Raji (cell line): ENCODE measurements around the gene LDLRAD3.

Experiments
- POLR2A ChIP-seq: IDR thresholded peaks from 2 replicates; pipeline ENCODE4 v1.6.1; 2011; ENCODE audit warnings: low read depth, low read length, control low read depth; ENCODE audit not compliant: insufficient read depth

LDLRAD3 gene

DNA sequence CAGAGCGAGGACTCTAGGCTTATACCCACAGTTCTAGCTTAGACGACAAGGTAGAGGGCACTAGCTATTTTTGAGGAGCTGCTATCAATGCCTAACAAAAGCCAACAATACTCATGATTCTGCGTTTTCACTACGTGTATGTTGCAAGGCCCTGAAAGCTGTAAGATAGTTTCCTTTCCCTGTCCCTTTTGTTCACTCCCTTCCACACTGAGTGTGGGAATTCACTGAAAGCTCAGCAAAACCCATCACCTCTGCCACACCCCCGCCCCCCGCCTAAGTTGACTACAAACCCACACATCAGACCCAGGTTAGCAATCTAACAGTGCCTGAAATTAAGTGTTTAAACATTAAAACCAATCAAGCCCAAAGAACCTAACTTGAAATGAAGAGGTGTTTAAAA lies 6.2 kb upstream of the LDLRAD3 start:
- TF ChIP-seq POLR2A: no peak

DNA sequence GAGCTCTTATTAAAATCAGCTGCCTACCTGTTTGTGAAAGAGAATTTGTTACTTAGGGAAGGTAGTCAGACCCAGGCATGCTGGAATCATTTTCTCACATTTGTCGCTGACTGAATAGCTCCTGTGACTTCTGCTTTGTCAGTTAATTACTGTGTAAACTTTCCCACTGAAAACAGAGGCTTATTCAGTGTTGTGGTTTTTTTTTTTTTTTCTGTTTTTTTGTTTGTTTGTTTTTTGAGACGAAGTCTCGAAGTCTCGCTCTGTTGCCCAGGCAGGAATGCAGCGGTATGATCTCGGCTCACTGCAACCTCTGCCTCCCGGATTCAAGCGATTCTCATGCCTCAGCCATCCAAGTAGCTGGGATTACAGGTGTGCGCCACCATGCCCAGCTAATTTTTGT lies 5.6 kb upstream of the LDLRAD3 start:
- TF ChIP-seq POLR2A: no peak

DNA sequence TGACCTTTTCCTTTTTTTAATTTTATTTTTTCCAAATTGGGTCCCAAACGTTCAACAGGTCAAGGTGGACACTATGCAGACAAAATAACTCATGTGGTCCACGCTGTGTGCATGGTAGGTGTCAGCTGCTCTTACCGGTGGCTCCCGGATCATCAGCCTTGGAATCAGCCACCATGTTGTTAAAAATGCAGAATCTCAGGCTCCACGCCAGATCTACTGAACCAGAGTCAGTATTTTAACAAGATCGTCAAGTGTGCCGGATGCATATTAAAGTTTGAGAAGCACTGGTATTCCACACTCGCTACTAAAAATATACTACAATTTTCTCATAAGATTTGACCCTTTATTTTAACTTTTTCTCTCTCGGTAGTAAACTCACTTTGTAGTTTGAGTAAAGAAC lies 553 bp upstream of the LDLRAD3 start:
- no peak for TF ChIP-seq POLR2A

DNA sequence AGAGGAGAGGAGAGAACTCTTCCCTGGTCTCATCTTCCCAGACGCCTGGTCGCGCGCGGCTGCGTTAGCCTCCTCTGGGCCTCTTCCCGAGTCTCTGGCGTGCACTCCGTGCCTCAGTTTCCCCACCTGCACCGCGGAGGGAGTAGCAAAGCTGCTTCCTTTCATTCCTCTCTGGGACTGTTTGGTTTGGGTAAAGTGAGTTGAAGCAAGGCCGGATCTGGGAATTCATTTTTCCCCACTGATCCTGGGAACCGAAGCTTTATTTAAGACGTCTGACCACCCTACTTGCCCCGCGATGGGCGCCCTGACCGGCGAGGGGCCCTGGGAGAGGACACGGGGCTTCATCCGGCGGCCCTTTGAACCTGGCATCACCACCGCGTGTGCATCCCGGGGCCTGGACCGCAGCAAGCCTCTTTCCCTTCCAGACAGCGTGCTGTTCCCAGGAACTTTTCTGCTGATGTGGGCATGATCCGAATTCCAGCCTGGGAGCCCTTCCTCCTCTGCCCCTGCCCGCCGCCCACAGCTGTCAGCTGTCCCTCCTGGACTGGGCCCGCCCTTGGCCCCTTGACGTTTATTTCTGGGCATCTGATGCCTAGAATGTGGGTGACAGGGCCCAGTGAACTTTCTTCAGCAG lies 758 bp downstream of the LDLRAD3 start:
- no peak for TF ChIP-seq POLR2A

- no peak for TF ChIP-seq POLR2A
Observed at GRCh38 chr11:35945137-35945518, 1.3 kb downstream of the LDLRAD3 start.

DNA sequence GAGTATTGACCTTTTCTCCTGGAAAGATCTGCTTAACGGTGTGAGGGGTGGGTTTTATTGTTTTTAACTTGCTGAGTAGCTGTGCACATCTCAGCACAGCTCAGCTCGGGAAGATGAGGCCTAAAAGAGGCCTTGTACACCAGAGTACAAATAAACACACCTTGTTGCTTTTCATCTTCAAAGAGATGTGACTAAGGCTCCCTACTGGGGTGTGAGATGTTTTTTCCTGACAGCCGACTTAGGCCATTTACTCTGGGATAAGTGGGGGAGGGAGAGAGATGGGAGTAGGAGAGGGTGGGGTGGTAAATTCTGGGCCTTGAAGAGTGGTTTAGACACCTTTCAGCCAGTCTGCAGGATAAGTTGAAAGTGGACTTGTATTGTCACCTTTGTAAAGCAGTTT lies 2.9 kb downstream of the LDLRAD3 start:
- no peak for TF ChIP-seq POLR2A

GRCh38 chr11:35947437-35947836 lies 3.6 kb downstream of the LDLRAD3 start:
- TF ChIP-seq POLR2A: no peak

- TF ChIP-seq POLR2A: no peak
Observed at GRCh38 chr11:35949242-35949641, 5.4 kb downstream of the LDLRAD3 start.

DNA sequence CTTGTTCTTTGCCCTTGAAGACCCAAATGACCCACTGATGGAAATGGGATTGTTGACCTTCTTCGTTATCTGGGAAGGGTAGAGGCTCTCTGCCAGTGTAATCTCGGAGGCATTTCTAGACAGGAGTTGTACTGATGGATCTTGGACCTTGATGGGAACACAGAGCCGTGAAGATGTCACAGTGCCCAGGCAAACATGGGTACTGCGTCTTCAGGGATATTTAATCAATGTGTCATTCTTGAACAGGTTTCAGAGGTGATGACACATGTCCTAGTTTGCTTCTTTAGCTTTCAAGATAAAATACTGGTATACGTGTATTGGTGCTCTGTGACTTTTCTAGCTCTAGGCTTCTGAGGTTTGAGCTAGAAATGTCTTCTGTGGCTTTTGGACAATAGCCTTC lies 6.2 kb downstream of the LDLRAD3 start:
- TF ChIP-seq POLR2A: no peak

DNA sequence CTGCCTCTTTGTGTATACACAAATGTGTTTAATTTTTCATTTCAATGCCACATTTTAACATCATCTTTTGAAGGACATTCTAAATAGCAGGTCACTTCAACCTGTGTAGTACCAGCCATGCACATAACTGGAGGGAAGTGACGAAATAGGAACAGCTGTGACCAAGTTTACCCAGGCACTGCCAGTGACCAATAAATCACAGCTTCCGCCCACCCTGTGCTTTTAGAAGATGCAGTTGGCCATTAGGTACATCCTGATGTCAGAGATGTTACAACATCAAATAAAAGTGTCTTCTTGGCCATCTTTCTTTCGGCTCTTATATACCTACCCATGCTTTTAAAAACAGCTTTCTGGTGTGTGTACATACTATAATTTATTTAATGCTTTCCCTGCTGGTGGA lies 7.8 kb downstream of the LDLRAD3 start:
- no peak for TF ChIP-seq POLR2A

DNA sequence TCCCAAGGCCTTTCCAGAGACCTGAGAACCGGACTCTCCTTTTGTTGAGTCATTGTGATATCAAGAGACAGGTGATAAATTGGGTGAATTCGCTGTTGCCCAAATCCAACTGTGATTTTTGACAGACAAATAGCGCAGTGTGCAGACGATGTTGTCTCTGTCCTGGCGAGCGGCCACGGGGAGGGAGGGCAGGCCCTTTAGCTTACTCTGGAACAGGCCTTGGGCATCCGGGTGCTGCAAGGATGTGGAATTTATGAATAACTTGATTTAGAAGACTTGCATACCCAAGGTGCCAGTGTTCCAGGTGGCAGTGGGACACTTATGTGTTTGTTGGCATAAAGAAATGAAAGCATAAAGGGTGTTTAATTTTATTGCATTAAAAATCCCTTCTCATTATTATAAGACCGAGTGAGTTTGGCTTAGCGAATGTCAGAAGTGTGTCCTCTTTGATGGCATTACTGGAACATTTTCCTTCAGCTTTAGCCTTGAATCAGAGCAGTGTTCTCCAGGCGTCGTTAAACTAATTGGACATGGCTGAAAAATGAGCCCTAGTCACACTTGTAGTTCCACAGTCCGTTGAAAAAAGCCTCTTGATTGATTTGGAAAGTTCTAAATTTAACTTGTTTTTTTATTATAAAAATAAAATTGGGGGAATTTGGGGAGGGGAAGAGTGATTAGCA lies 9.4 kb downstream of the LDLRAD3 start:
- TF ChIP-seq POLR2A: no peak

DNA sequence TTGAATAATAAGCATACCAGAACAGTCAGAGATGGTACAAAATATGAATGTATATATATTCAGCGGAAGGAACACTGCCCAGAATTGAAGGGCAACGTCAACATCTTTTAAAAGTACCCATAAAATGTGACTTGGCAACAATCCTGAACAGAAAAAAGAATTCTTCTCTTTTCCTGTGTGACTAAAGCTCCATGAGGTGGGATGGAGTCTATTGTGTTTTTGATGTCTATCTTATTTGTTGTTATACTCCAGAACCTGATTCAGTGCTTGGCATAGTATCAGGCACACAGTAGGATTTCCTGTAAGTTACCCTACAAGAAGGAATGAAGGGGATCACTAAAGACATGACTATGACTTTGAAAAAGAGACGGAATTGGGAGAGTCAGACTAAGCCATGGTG lies 10.3 kb downstream of the LDLRAD3 start:
- no peak for TF ChIP-seq POLR2A

- TF ChIP-seq POLR2A: no peak
Observed at GRCh38 chr11:35955636-35956035, 11.8 kb downstream of the LDLRAD3 start.

GRCh38 chr11:35962369-35963138 lies 18.7 kb downstream of the LDLRAD3 start:
- TF ChIP-seq POLR2A: no peak

DNA sequence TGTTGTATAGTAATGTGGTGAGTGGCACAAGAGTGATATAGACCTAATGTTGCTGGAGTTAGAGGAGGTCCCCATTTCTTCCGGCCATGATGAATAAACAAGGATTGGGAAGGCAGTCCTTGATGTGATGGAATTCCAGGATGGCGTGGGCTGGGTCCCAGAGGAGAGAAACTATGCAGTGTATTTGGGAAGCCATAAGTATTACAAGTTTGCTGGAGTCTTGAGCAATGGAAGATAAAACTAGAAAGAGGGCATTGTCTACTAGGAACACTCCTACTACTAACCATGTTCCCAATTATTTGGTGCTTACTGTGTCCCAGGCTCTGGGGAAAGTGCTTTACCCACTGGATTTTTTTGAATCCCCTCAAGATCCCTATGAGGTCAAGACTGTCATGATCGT lies 20.0 kb downstream of the LDLRAD3 start:
- no peak for TF ChIP-seq POLR2A

GRCh38 chr11:35964841-35965240 lies 21.0 kb downstream of the LDLRAD3 start:
- TF ChIP-seq POLR2A: no peak
